AG04449 (cell line): Measurements from ENCODE around the gene TDP2.
"Not testable (repeated sequence)": the region's sequence is repeated elsewhere in the genome, so short reads cannot be mapped to it uniquely, and the experiment has no call there.

Experiments
- CTCF ChIA-PET: fragments of 350-600 bp; formaldehyde crosslinking; extraction: SDS; loops from one replicate; lab custom pipeline; 2021; ENCODE audit warnings: antibody characterized with exemption; lab: Yijun Ruan, JAX
- POLR2A ChIA-PET: fragments of 400-600, 350-600 bp; formaldehyde crosslinking; extraction: SDS; loops from one replicate; lab custom pipeline; 2020; ENCODE audit warnings: antibody characterized with exemption, inconsistent platforms; lab: Yijun Ruan, JAX
- DNase-seq: peaks from one replicate; pipeline ENCODE4 v3.0.0-alpha.2; 2010; ENCODE audit warnings: low read depth, low spot score
- H3K4me3 ChIP-seq: 2 replicates; pipeline ENCODE4 v1.5.1; 2011; ENCODE audit warnings: low read depth, mild to moderate bottlenecking, control low read depth, low read length
- CTCF ChIP-seq: IDR thresholded peaks from one replicate; pipeline ENCODE4 v1.5.1; 2011; ENCODE audit warnings: mild to moderate bottlenecking, moderate library complexity, low read length, control low read depth, inconsistent platforms; ENCODE audit not compliant: insufficient read depth; ENCODE audit errors: missing control alignments

TDP2 gene

GRCh38 chr6:24672620-24673182 lies 6.0 kb upstream of the TDP2 start:
- no peak for TF ChIP-seq CTCF
- H3K4me3 ChIP-seq, result no peak overlapping the region
- no peak for DNase-seq
- ChIA-PET CTCF (no interaction called here), POLR2A (no interaction called here)

- CTCF ChIA-PET, DNase-seq, POLR2A ChIA-PET, H3K4me3 ChIP-seq: not testable (repeated sequence)
These were observed 4.4 kb upstream of the TDP2 start for GRCh38 chr6:24671077-24671476.

GRCh38 chr6:24670492-24670891 lies 3.8 kb upstream of the TDP2 start:
- POLR2A ChIA-PET, CTCF ChIA-PET, DNase-seq, H3K4me3 ChIP-seq: not testable (repeated sequence)

GRCh38 chr6:24668997-24669361 lies 2.3 kb upstream of the TDP2 start:
- CTCF ChIA-PET, result interaction anchor here (1.2 kb wide), 1 partner anchor 27 kb away, joined by 4 read pairs; no protein-coding TSS in a partner anchor

GRCh38 chr6:24668066-24668996 lies 1.6 kb upstream of the TDP2 start:
- DNase-seq, H3K4me3 ChIP-seq, POLR2A ChIA-PET: not testable (repeated sequence)
- CTCF ChIA-PET, result interaction anchor here (1.4 to 3.3 kb wide), 2 partner anchors 87 to 174 kb away, joined by 3 to 16 read pairs; partner anchors contain the start of gene ALDH5A1

More at GRCh38 chr6:24668997-24669361, 2.3 kb upstream of the TDP2 start:
- no peak for DNase-seq
- TF ChIP-seq CTCF, result no peak
- POLR2A ChIA-PET, result no interaction called here
- H3K4me3 ChIP-seq, result no peak overlapping the region

GRCh38 chr6:24667378-24667803 lies 692 bp upstream of the TDP2 start:
- TF ChIP-seq CTCF, result no peak
- no peak for DNase-seq
- H3K4me3 ChIP-seq, result peak overlapping the region; percentile 100
- ChIA-PET CTCF (interaction anchor here (0.9 to 3.3 kb wide), 7 partner anchors 15 to 237 kb away, joined by 3 to 16 read pairs (median 3); partner anchors contain the start of genes ALDH5A1 and KIAA0319), POLR2A (interaction anchor here (0.8 to 1.8 kb wide), 3 partner anchors 12 to 52 kb away, joined by 3 to 5 read pairs (median 4); partner anchors contain the start of gene C6orf62)

- POLR2A ChIA-PET, result interaction anchor here (0.8 to 1.8 kb wide), 3 partner anchors 11 to 53 kb away, joined by 3 to 5 read pairs (median 4); partner anchors contain the start of gene C6orf62
- CTCF ChIA-PET, result interaction anchor here (0.9 to 3.3 kb wide), 6 partner anchors 8 to 235 kb away, joined by 3 to 16 read pairs (median 4); partner anchors contain the start of gene KIAA0319
These were observed 530 bp downstream of the TDP2 start for GRCh38 chr6:24666097-24666640.

More at GRCh38 chr6:24666097-24666640, 530 bp downstream of the TDP2 start:
- TF ChIP-seq CTCF, result no peak
- no peak for DNase-seq
- peak overlapping the region; percentile 100 for H3K4me3 ChIP-seq
